ENCODE results near the gene ARHGAP25.
A peak's percentile ranks its signal among the peaks of the same experiment; 100 is the strongest.

Gene ARHGAP25

DNA sequence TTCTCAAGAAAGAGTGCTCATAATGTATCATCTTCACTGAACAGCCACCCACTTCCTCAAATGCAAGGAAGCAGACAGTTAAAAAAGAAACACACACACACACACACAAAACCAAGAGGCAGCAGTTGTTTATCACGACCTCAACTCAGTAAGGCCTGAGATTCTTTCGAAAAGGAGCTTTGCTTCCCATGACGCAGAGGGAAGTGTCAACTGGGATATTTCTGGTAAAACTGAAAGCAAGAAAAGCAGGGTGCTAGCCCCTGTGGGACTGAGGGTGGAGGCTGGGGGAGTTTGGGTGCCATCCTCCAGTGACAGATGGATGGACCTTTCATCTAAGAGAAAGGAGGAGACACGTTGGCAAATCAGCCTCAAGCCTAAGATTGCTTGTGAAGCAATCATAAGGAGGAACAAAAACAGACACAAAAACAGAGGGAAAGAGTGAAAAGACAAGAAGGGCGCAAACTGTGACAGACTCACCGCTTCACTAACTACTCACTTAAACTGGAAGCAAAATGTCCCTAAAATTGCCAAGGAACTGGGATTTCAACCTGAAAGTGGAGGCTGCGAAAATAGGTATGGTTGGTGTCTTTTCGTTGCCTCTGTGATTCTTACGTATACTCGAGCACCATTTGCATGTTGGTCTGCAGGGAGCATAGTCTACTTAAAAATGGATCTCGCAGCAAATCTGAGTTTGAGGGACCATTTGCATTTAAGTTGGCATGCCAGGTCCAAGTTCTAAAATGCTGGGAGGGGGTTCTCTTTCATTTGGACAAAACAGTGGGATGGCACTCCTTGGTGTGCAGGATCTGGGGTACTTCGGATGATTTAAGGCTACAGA is at the start of gene ARHGAP25:
Gene ARHGAP25, plus strand, starts transcription at position 124 of the 838 bp plus-strand sequence. Its CDS starts 389 bp downstream, at position 513.
- peak; percentile 78 for DNase-seq

DNA sequence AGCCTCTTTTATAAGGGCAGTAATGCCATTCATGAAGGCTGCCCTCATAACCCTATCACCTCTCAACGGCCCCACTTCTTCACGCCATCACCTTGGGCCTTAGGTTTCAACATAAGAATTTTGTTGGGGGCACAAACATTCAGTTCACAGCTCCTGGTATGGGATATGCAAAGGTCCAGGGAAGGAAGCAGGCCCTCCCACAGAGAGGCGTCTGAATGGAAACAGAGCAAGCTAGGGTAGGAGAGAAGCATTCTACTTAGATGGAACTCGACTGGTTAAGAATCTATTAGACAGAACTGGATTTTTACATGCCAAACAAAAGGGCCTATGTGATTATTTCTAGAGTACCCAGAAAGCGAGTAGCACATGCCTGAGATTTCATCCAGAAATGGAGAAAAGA is 48.4 kb upstream of the ARHGAP25 start:
- no peak for DNase-seq

GRCh38 chr2:68687018-68687417 is 47.6 kb upstream of the ARHGAP25 start:
- no peak for DNase-seq

DNA sequence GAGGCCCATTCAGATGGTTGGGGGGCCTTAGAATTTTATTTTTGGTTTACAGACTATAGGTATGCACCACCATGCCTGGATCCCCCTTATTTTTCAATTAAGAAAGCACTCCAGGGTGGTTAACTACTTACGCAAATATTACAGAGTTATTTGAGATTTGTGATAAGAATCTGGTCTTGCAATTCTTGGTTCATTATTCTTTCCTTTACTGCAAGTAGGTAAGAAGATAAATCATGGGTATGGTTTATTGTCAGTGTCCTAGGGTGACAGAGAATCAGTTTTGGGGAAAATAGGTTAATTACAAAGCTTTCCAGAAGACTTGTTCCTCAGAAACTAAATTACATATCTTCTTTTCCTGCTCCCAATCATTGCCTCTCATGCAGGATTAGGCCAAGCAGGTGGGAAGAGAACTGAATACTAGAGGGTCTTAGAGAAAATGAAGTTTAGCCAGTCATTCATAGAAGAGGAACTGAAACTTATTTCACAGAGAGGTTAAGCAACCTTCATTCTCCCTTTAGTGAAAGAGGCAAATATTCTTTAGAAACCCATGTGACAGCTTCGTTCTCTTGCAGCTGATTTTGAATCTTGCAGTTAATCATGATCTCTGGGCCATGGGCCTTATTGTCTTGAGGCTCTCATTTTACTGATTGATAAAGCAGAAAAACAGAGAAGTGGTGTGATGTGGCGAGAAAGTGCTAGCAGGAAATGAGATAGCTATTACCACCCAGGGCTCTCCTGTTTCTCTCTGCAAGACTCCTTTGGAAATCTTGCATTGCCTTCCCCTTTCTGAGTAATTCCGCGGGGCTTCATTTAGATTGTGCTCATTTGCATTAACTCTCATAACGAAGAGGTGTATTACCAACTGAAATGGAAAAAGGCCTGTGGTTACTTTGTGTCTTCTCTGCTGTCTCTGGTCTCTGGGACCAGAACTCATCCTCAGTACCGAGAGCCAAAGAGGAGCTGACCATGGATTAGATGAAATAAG is 44.8 kb upstream of the ARHGAP25 start:
- peak; percentile 16 for DNase-seq

DNA sequence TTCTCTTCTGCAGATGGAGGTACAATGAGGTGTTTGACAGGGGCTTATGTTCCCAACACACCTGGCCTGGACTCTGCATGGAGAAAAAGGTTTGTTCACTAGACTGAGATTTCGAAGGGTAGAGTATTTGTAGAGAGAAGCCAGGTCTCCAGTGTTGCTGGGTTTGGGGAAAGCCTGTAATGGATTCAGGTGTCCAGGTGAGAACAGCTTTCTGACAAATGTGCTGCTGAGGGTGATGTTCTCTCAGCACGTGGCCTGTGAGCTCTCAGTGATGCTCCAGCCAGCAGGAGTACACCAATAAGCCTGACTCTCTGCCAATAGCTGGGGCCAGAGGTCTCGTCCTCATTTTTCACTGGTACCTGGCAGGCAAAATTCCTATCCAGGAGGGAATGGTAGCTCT is 43.8 kb upstream of the ARHGAP25 start:
- DNase-seq = no peak

- DNase-seq = no peak
Observed at GRCh38 chr2:68692511-68692910, 42.1 kb upstream of the ARHGAP25 start.

DNA sequence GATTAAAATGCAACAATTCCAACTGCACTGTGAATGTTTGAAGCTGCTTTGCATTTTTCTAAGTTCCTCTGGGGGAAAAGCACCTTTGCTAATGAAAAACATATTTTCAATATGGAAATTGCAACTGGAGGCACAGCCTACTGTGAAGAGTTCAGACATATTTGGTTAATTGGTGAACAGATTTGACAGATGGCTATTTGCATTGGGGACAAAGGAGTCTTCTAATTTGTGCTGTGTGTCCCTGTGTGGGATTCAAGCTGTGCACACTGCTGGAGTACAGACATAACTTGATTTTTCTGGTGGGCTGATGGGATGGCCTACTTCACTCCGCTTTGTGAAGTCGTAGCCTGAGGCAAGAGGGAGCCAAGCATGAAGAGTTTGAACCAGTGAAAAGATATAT is 40.7 kb upstream of the ARHGAP25 start:
- no peak for DNase-seq

DNA sequence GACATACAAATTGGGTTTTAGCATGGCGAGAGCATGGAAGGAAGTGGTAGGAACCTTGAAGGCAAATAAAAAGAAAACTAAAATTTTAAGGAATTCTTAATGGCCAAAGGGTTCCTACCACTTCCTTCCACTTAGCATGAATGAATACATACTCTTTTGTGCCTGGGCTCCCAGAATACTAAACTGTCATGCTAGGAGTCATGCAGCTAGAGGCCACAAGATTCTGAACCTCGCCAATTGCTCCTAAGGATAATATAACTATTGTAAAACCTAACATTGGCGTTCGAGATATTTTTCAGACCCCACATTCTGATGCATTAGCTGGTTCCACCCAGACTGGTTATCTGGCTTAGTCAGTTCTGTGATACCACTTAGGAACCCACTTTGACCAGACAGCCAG is 38.6 kb upstream of the ARHGAP25 start:
- no peak for DNase-seq

- DNase-seq = no peak
Observed at GRCh38 chr2:68696554-68696953, 38.1 kb upstream of the ARHGAP25 start.

DNA sequence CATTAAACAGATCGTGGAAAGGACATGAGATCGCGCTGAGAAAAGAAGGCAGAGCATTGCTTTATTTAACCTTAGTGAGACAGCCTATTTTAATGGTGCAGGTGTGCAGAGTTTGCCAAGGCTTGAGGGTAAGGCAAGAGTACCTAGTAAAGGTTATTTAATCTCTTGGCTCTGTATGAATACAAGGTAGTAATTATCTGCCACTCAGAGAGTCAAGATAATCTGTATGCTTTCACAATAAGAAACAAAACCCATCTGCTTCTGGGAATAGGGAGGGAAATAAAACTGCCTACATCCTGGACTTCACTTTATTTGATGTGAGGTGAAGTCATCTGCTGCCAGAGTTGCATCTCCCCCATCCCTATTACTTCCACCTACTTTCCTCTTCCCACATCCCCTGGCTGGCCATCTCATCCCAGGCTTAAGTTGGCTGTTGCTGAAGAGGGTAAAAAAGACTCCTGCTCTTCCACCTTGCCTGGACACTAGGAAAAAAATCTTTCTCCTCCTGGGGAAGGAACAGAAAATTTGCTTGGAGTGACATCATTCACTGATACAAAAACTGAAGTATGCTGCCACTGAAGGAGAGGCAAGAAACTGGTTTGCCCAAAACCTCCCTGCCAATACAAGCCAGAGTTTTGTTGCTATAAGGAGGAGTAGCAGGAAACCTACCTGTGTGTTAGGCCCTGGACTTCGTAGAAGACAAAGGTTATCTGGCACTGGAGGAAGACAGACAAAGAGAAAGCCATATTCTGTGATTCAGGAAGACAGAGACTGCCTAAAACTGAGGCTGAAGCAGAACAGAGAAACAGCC is 35.8 kb upstream of the ARHGAP25 start:
- no peak for DNase-seq

- DNase-seq = no peak
Observed at GRCh38 chr2:68700560-68700959, 34.1 kb upstream of the ARHGAP25 start.

DNA sequence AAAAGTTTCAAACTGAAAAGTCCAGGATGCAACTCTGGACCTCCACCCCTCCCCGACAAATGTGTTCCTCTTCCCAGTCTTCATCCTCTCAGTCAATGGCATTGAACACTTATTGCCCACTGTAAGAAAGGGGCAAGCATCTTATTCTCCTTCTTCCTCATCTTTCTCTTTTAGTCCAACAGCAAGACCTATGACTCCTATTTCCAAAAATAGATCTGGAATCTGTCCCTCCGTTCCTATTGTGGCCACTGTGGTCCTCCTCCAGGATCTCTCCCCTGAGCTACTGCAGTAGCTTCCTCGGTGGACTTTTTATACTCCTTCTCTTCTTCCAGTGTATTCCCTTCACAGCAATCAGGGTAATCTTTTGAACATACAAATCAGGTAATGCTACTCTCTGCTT is 28.0 kb upstream of the ARHGAP25 start:
- DNase-seq = no peak

GRCh38 chr2:68708629-68709028 is 26.0 kb upstream of the ARHGAP25 start:
- DNase-seq = no peak

DNA sequence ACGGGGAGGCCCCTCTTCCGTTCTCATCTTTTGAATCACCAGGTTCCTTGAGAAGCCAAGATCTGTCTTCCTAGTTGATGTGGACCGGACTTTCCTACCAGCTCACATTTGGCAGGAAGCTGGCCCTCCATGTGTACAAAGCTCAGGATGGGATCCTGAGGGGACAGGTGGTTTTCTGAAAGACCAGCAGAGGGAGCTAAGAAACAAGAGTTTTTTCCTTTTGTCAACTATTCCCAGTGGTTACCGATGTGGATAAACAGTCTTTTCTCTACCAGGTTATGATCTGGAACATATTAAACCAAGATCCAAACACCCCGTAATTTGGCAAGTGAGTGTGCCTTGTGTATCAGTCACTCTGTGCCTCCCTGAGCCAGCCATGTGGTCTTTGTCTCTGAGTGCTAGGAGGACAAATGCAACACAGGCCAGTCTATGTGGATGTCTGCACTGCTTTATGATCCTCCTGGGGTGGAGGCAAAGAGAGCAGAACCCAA is 25.1 kb upstream of the ARHGAP25 start:
- DNase-seq = no peak

DNA sequence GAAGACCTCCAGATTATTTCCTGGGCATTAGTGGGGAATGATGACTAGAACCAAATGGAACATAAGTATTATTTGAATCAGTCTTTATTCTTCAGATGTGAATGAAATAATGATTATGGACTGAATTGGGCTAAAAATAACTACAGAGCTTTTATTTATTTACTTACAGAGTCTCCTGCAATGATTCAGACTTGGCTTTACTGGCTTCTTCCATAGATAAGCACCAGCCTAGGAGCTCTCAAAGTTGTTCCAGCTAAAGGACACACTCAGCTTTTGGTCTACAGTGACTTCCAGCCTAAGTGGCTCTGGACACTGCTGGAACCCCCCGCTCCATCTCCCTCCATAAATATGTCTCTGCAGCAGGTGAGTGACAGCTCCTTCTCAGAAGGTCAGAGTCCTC is 24.3 kb upstream of the ARHGAP25 start:
- DNase-seq = no peak

DNA sequence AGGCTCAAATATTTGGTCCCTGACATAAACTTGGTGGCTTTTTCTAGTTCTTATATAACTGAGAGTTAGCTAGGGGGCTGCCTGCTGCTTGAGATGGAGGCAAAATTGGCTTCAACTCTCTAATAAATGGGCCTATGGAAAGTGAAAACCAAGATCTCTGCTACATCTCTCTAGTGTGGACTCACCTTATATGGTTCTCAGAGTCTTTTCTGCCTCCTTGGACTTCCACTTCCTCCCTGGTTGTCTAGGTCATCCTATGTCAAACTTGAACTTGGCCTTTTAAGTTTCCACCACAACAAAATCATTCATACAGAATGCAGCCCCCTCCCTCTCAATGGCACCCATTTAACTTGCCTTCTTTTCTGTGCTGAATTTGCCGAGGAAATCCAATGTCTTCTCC is 23.9 kb upstream of the ARHGAP25 start:
- no peak for DNase-seq

DNA sequence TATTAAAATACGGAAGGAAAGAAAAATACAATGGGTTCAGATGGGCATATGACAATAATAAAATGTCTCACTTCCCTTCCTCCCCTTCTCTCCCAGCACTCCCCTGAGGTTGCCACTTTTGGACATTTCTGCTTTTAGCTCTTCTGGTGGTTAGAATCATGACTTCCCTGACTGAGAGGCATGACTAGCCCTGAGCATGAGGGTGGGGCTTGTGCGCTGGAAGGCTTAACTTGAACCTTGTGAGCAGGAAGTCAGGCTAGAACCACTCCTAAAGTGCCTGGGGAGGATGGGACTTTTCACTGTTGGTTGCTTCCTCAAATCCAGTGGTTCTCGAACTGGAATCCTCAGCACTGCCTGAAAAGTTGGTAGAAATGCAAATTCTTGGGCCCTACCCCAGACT is 19.7 kb upstream of the ARHGAP25 start:
- peak; percentile 66 for DNase-seq

DNA sequence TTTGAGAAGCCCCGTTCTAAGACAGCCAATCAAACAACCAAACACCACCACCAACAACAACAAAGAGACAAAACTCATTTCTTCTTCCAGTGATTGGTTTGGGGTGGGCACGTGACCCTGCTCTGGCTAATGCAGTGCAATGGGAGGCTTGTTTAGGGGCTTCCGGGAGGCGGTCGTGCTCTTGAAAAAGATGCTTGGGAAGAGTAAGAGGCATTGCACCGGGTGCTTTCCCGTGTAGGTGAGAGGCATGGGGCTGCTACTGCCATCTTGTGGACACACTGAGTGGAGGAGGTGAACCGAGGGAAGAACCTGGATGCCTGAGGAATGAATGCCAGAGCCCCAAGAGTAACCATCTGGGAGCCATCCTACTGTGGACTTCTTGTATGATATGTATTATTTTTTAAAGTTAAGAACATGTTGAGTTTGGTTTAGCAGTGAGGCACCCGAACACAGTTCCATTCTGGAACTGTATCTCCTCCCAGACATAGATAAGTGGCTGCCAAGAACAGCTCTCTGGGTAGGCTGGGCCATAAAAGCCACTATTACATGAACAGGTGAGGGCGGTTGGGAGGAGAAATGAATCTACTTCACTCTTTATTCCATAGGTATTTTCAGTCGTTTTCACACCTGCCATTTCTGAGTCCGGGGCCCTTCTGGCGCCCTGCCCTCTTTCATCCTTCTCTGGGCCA is 19.1 kb upstream of the ARHGAP25 start:
- peak; percentile 62 for DNase-seq

DNA sequence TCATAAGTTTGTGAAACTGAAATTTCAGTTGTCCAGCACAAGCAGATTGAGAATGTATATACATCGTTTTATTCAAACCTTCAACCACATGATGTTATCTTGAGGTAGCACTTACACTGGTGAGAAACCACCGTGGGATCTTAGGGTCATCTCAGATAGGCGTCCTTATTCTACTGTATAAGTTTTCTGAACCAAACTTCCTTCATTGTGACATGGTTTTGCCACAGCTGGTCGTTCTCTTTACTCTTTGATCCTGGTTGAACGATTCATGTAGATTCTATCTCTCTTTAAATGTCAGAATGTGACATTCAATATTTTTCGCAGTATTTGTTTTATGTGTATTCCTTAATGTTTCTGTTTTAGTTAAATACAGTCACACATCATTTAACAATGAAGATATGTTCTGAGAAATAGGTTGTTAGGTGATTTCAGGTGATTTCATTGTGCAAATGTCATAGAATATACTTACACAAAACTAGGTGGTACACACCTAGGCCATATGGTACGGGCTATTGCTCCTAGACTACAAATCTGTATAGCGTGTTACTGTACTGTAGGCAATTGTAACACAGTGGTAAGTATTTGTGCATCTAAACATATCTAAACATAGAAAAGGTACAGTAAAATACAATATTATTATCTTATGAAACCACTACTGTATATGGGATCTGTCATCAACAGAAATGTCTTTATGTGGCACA is 17.9 kb upstream of the ARHGAP25 start:
- no peak for DNase-seq

DNA sequence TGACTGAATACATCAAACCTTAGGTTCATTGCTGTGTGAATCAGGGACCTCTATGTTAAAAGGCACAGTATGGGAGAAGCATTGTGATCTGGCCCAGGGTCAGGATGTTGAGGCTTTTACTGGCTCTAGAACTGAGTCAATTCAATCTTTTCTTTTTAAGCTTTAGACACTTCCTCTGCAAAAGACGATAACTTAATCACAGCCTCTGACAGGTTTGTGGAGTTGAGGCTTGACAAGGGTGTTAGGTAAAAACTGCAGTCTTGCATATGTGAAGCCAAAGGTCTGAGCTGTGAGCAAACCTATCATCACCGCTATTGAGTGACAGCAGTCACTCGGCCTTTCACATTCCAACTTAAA is 17.3 kb upstream of the ARHGAP25 start:
- peak; percentile 73 for DNase-seq

GRCh38 chr2:68719912-68720311 is 14.7 kb upstream of the ARHGAP25 start:
- no peak for DNase-seq

GRCh38 chr2:68720665-68721064 is 13.9 kb upstream of the ARHGAP25 start:
- no peak for DNase-seq

All from stimulated activated CD4-positive, alpha-beta T cell treated with anti-CD3 and anti-CD28 coated beads, Interleukin-1b, Interleukin-23, amount 100 ng/mL, for 48 hours (primary cell).